Mononuclear cell (primary cell): ENCODE measurements around the gene NXPH1. TPM values are rescaled to one million over a fixed set of nuclear protein-coding genes. Genes with fewer than 3 reads are reported as not detected.

Experiments
- H3K27me3 ChIP-seq: 2 replicates; pipeline ENCODE4 v1.6.0; 2011; ENCODE audit warnings: low read length, control low read depth; ENCODE audit not compliant: insufficient read depth
- H3K4me1 ChIP-seq: 2 replicates; pipeline ENCODE4 v1.5.1; 2011; ENCODE audit warnings: mild to moderate bottlenecking, low read length, control low read depth; ENCODE audit not compliant: insufficient read depth
- H3K4me3 ChIP-seq: 2 replicates; pipeline ENCODE4 v1.5.1; 2011; ENCODE audit warnings: mild to moderate bottlenecking, low read length, moderate library complexity
- H3K9me3 ChIP-seq: 2 replicates; pipeline ENCODE4 v1.5.1; 2011; ENCODE audit warnings: low read depth, mild to moderate bottlenecking, control low read depth, low read length
- total RNA-seq: library from RNA; depleted of rRNA; stranded (reverse); fragments of >200 nt; gene quantifications from one replicate; pipeline ENCODE4 v1.2.3, GENCODE V29; 2012

The NXPH1 gene
- total RNA-seq, 1 donor, result not detected

- H3K4me3 ChIP-seq, result no peak overlapping the region
- no peaks in the 10 kb centered on the region for H3K4me1 ChIP-seq
- no peaks in the 10 kb centered on the region for H3K9me3 ChIP-seq
- no peaks in the 10 kb centered on the region for H3K27me3 ChIP-seq
Measured at GRCh38 chr7:8628656-8629055, 195.2 kb downstream of the NXPH1 start.

GRCh38 chr7:8629504-8629903 lies 196.1 kb downstream of the NXPH1 start:
- Histone ChIP-seq H3K4me3 (no peak overlapping the region), H3K27me3 (no peaks in the 10 kb centered on the region), H3K4me1 (no peaks in the 10 kb centered on the region), H3K9me3 (no peaks in the 10 kb centered on the region)

- H3K4me3 ChIP-seq, result no peak overlapping the region
- H3K4me1 ChIP-seq, result no peaks in the 10 kb centered on the region
- no peaks in the 10 kb centered on the region for H3K27me3 ChIP-seq
- no peaks in the 10 kb centered on the region for H3K9me3 ChIP-seq
Measured at GRCh38 chr7:8637322-8637721, 203.9 kb downstream of the NXPH1 start.

- Histone ChIP-seq H3K9me3 (no peaks in the 10 kb centered on the region), H3K4me3 (no peak overlapping the region), H3K27me3 (no peaks in the 10 kb centered on the region), H3K4me1 (no peaks in the 10 kb centered on the region)
Measured at GRCh38 chr7:8638076-8638475, 204.7 kb downstream of the NXPH1 start.

GRCh38 chr7:8639668-8640067 lies 206.3 kb downstream of the NXPH1 start:
- Histone ChIP-seq H3K9me3 (no peaks in the 10 kb centered on the region), H3K4me3 (no peak overlapping the region), H3K27me3 (no peaks in the 10 kb centered on the region), H3K4me1 (no peaks in the 10 kb centered on the region)

GRCh38 chr7:8640671-8641070 lies 207.3 kb downstream of the NXPH1 start:
- Histone ChIP-seq H3K9me3 (no peaks in the 10 kb centered on the region), H3K4me1 (no peaks in the 10 kb centered on the region), H3K27me3 (no peaks in the 10 kb centered on the region), H3K4me3 (no peak overlapping the region)

GRCh38 chr7:8668627-8669500 lies 235.5 kb downstream of the NXPH1 start:
- Histone ChIP-seq H3K27me3 (no peaks in the 10 kb centered on the region), H3K4me3 (no peak overlapping the region), H3K4me1 (no peaks in the 10 kb centered on the region), H3K9me3 (peaks cover 11% of the 10 kb centered on the region)

- H3K4me1 ChIP-seq, result no peaks in the 10 kb centered on the region
- H3K27me3 ChIP-seq, result no peaks in the 10 kb centered on the region
- peaks cover 11% of the 10 kb centered on the region for H3K9me3 ChIP-seq
- H3K4me3 ChIP-seq, result no peak overlapping the region
Measured at GRCh38 chr7:8669501-8669851, 236.1 kb downstream of the NXPH1 start.

- Histone ChIP-seq H3K4me3 (no peak overlapping the region), H3K9me3 (no peaks in the 10 kb centered on the region), H3K4me1 (no peaks in the 10 kb centered on the region), H3K27me3 (no peaks in the 10 kb centered on the region)
Measured at GRCh38 chr7:8684426-8684825, 251.0 kb downstream of the NXPH1 start.

GRCh38 chr7:8699875-8700624 lies 266.6 kb downstream of the NXPH1 start:
- H3K4me3 ChIP-seq, result no peak overlapping the region

GRCh38 chr7:8702807-8703206 lies 269.4 kb downstream of the NXPH1 start:
- Histone ChIP-seq H3K9me3 (no peaks in the 10 kb centered on the region), H3K4me1 (no peaks in the 10 kb centered on the region), H3K4me3 (no peak overlapping the region), H3K27me3 (no peaks in the 10 kb centered on the region)

More at GRCh38 chr7:8699875-8700624, 266.6 kb downstream of the NXPH1 start:
- no peaks in the 10 kb centered on the region for H3K4me1 ChIP-seq
- H3K27me3 ChIP-seq, result no peaks in the 10 kb centered on the region
- H3K9me3 ChIP-seq, result no peaks in the 10 kb centered on the region

GRCh38 chr7:8710124-8710523 lies 276.7 kb downstream of the NXPH1 start:
- no peaks in the 10 kb centered on the region for H3K27me3 ChIP-seq

GRCh38 chr7:8714791-8715190 lies 281.4 kb downstream of the NXPH1 start:
- Histone ChIP-seq H3K27me3 (no peaks in the 10 kb centered on the region), H3K4me3 (no peak overlapping the region)

More at GRCh38 chr7:8710124-8710523, 276.7 kb downstream of the NXPH1 start:
- no peaks in the 10 kb centered on the region for H3K9me3 ChIP-seq
- H3K4me3 ChIP-seq, result no peak overlapping the region
- H3K4me1 ChIP-seq, result no peaks in the 10 kb centered on the region

GRCh38 chr7:8719102-8719501 lies 285.7 kb downstream of the NXPH1 start:
- H3K4me3 ChIP-seq, result no peak overlapping the region
- no peaks in the 10 kb centered on the region for H3K9me3 ChIP-seq
- no peaks in the 10 kb centered on the region for H3K4me1 ChIP-seq
- H3K27me3 ChIP-seq, result no peaks in the 10 kb centered on the region

More at GRCh38 chr7:8714791-8715190, 281.4 kb downstream of the NXPH1 start:
- Histone ChIP-seq H3K4me1 (no peaks in the 10 kb centered on the region), H3K9me3 (no peaks in the 10 kb centered on the region)

GRCh38 chr7:8724080-8724718 lies 290.8 kb downstream of the NXPH1 start:
- H3K4me1 ChIP-seq, result no peaks in the 10 kb centered on the region
- no peak overlapping the region for H3K4me3 ChIP-seq

More at GRCh38 chr7:8724080-8724718, 290.8 kb downstream of the NXPH1 start:
- Histone ChIP-seq H3K27me3 (no peaks in the 10 kb centered on the region), H3K9me3 (no peaks in the 10 kb centered on the region)
